SU-DHL-6 (cell line): Measurements from ENCODE around the gene B3GNT3.

Source experiments
- H2AFZ ChIP-seq: fragments of 200-600 bp; sonication (generic); 2 replicates; pipeline ENCODE4 v1.6.1; 2014; ENCODE audit warnings: low read depth, mild to moderate bottlenecking, moderate library complexity, mixed read lengths, antibody characterized with exemption, low read length; ENCODE audit not compliant: severe bottlenecking
- H3F3A ChIP-seq: fragments of 200-600 bp; shearing (Covaris generic); 2 replicates; pipeline ENCODE4 v1.6.0; 2016; ENCODE audit warnings: antibody characterized with exemption, mild to moderate bottlenecking; ENCODE audit not compliant: insufficient read depth
- H3K27ac ChIP-seq: fragments of 200-600 bp; sonication (generic); 2 replicates; pipeline ENCODE4 v1.5.1; 2016; ENCODE audit warnings: low read depth, mild to moderate bottlenecking, low read length, moderate library complexity, mixed read lengths
- H3K27me3 ChIP-seq: fragments of 200-600 bp; sonication (generic), shearing (Covaris generic); 2 replicates; pipeline ENCODE4 v1.6.0; 2014; ENCODE audit warnings: mild to moderate bottlenecking, low read length
- H3K36me3 ChIP-seq: fragments of 200-600 bp; sonication (generic); 2 replicates; pipeline ENCODE4 v1.6.1; 2014; ENCODE audit warnings: mild to moderate bottlenecking, low read length, mixed read lengths
- H3K4me2 ChIP-seq: fragments of 300-600, 200-600 bp; shearing (Covaris generic), sonication (generic); 2 replicates; pipeline ENCODE4 v1.6.0; 2014; ENCODE audit warnings: low read length, low read depth, mild to moderate bottlenecking; ENCODE audit not compliant: poor library complexity, severe bottlenecking
- H3K4me3 ChIP-seq: fragments of 200-600 bp; sonication (generic); 2 replicates; pipeline ENCODE4 v1.5.1; 2014; ENCODE audit warnings: antibody characterized with exemption, low read length, mild to moderate bottlenecking, mixed read lengths; ENCODE audit not compliant: insufficient read depth, poor library complexity, severe bottlenecking
- H3K79me2 ChIP-seq: fragments of 200-600 bp; sonication (generic); 2 replicates; pipeline ENCODE4 v1.6.1; 2014; ENCODE audit warnings: mild to moderate bottlenecking, low read length, moderate library complexity; ENCODE audit not compliant: insufficient read depth
- H3K9ac ChIP-seq: fragments of 200-600 bp; sonication (generic); 2 replicates; pipeline ENCODE4 v1.7.0; 2014; ENCODE audit warnings: mild to moderate bottlenecking, low read length
- H3K9me2 ChIP-seq: fragments of 200-600 bp; sonication (generic); replicated peaks from 2 replicates; pipeline ENCODE4 v1.6.1; 2014; ENCODE audit warnings: low read length; ENCODE audit not compliant: insufficient read depth
- H3K9me3 ChIP-seq: fragments of 200-600 bp; sonication (generic); 2 replicates; pipeline ENCODE4 v1.6.1; 2014; ENCODE audit warnings: low read length, mixed read lengths; ENCODE audit not compliant: insufficient read depth
- H4K20me1 ChIP-seq: fragments of 200-600 bp; sonication (generic); 2 replicates; pipeline ENCODE4 v1.6.1; 2014; ENCODE audit warnings: low read depth, mild to moderate bottlenecking, antibody characterized with exemption, low read length, moderate library complexity, mixed read lengths
- CTCF ChIP-seq: fragments of 200-600 bp; sonication (generic); IDR thresholded peaks from one replicate; pipeline ENCODE4 v1.5.1; 2017; ENCODE audit warnings: antibody characterized with exemption, mild to moderate bottlenecking, low read length, moderate library complexity; ENCODE audit not compliant: insufficient read depth, poor library complexity, severe bottlenecking
- EZH2phosphoT487 ChIP-seq: fragments of 200-600 bp; sonication (generic), shearing (Covaris generic); conservative IDR thresholded peaks from 2 replicates; pipeline ENCODE4 v1.6.1; 2018; ENCODE audit warnings: mild to moderate bottlenecking, antibody characterized with exemption, low read length, moderate library complexity, mixed read lengths

The B3GNT3 gene

DNA sequence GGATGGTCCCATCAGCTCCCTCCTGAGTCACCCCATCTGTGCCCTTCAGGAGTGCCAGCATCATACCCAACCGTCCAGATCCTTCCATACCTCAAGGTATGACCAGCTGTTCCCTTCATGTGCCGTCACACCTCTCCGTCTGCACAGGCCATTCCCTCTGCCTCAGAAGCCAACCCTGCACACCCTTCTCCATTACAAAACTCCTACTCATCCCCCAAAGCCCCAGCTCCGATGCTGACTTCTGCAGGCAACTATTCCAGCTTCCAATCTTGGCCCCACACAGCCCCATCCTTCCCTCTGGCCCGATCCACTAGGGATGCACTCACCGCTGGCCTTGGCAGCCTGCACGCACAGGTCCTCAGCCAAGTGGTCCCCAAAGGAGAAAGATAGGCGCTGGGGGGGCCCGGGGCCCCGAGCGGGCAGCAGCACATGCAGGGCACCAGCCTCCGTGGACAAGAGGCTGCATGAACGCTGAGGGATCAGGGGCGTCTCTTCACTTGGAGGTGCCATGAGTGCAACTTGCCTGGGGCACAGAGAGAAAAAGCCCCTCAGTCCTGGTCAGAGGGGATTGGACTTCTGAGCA lies 49.1 kb downstream of the B3GNT3 start:
- no peak overlapping the region for H3K4me2 ChIP-seq
- H3K4me3 ChIP-seq: no peak overlapping the region
- no peaks in the 10 kb centered on the region for H3K79me2 ChIP-seq
- no peak overlapping the region for H3K9ac ChIP-seq
- no peaks in the 10 kb centered on the region for H4K20me1 ChIP-seq
- H2AFZ ChIP-seq: no peak overlapping the region
- H3F3A ChIP-seq: no peaks in the 10 kb centered on the region
- no peaks in the 10 kb centered on the region for H3K36me3 ChIP-seq
- H3K9me2 ChIP-seq: no peaks in the 10 kb centered on the region
- H3K27ac ChIP-seq: no peak overlapping the region
- no peaks in the 10 kb centered on the region for H3K9me3 ChIP-seq
- no peaks in the 10 kb centered on the region for H3K27me3 ChIP-seq
- TF ChIP-seq CTCF (no peak), EZH2phosphoT487 (no peak)

DNA sequence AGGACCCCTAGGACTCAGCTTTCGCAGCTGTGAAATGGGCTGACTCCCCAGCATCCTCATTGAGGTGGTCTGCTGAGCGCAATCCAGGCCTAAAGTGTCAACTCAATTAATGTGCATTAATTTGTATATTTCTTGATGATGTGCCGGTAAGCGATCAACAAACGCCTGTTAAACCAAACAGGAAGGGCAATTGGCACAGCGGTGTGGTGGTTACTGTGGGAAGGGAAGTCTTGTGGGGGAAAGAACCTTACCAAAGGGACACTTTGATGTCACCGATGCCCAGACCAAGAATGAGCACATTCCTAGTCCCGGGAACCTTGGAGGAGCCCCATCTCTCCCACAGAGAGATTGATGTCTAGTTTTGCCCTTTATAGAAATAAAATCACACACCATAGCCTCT lies 51.2 kb downstream of the B3GNT3 start:
- no peak overlapping the region for H3K4me3 ChIP-seq
- H3K4me2 ChIP-seq: no peak overlapping the region
- H3K36me3 ChIP-seq: no peaks in the 10 kb centered on the region
- no peaks in the 10 kb centered on the region for H3K9me3 ChIP-seq
- H3K9ac ChIP-seq: no peak overlapping the region
- no peaks in the 10 kb centered on the region for H4K20me1 ChIP-seq
- no peaks in the 10 kb centered on the region for H3K9me2 ChIP-seq
- H3K79me2 ChIP-seq: no peaks in the 10 kb centered on the region
- no peaks in the 10 kb centered on the region for H3K27me3 ChIP-seq
- no peaks in the 10 kb centered on the region for H3F3A ChIP-seq
- TF ChIP-seq CTCF (no peak), EZH2phosphoT487 (no peak)
- H3K27ac ChIP-seq: no peak overlapping the region
- H2AFZ ChIP-seq: no peak overlapping the region

- Histone ChIP-seq H4K20me1 (no peaks in the 10 kb centered on the region), H3K36me3 (no peaks in the 10 kb centered on the region), H3K27ac (no peak within 1 kb of the TSS), H3F3A (no peaks in the 10 kb centered on the region), H3K79me2 (no peaks in the 10 kb centered on the region), H3K4me2 (peak within 1 kb of the TSS; percentile 56), H3K27me3 (no peaks in the 10 kb centered on the region), H3K4me3 (peak within 1 kb of the TSS; percentile 21), H3K9ac (peak within 1 kb of the TSS; percentile 48), H2AFZ (peak within 1 kb of the TSS; percentile 61), H3K9me2 (no peaks in the 10 kb centered on the region), H3K9me3 (no peaks in the 10 kb centered on the region)
- TF ChIP-seq CTCF: no peak
- TF ChIP-seq EZH2phosphoT487: no peak
These were observed 52.8 kb downstream of the B3GNT3 start, which contains the start of gene JAK3 for GRCh38 chr19:17847538-17848366. Gene JAK3, minus strand, starts transcription at chr19:17847982. Its CDS starts 3,565 bp downstream, at chr19:17844417.
